Measurements from ENCODE around the gene MYCBP2.
"Not testable (repeated sequence)": the region's sequence is repeated elsewhere in the genome, so short reads cannot be mapped to it uniquely, and the experiment has no call there.

The MYCBP2 gene

DNA sequence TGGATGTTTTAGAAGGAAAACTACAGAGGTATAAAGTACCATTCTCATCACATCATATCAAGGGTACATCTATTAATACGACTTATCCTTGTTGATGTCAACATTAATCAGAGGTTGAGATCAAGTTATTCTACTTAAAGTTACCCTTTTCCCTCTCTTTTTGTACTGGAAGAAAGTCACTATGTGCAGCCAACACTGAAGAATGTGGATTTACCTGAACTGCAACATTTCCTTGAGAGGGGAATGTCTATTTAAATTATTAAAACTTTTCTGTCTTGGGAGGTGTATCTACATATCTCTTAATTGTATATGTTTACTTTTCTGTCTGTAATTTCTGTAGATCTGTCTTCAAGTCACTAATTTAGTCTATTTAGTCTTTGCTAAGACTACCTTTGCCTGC, 297.5 kb downstream of the MYCBP2 start:
- DNase-seq (ENCODE audit: low read depth, low spot score), result no peak

DNA sequence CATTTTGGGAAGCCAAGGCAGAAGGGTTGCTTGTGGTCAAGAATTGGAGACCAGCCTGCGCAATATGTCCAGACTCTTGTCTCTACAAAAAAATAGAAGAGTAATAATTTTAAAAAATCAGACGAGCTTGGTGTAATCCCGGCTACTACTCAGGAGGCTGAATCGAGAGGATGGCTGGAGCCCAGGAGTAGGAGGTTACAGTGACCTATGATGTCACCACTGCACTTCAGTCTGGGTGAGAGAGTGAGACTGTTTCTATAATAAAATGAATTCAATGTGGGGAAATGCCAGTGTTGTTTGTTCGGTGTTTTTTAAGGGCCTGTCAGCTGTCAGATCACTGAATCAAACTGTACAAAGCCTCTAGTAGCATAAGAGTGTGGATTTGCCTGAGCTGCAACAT, 298.7 kb downstream of the MYCBP2 start:
- DNase-seq (ENCODE audit: low read depth, low spot score), result no peak

DNA sequence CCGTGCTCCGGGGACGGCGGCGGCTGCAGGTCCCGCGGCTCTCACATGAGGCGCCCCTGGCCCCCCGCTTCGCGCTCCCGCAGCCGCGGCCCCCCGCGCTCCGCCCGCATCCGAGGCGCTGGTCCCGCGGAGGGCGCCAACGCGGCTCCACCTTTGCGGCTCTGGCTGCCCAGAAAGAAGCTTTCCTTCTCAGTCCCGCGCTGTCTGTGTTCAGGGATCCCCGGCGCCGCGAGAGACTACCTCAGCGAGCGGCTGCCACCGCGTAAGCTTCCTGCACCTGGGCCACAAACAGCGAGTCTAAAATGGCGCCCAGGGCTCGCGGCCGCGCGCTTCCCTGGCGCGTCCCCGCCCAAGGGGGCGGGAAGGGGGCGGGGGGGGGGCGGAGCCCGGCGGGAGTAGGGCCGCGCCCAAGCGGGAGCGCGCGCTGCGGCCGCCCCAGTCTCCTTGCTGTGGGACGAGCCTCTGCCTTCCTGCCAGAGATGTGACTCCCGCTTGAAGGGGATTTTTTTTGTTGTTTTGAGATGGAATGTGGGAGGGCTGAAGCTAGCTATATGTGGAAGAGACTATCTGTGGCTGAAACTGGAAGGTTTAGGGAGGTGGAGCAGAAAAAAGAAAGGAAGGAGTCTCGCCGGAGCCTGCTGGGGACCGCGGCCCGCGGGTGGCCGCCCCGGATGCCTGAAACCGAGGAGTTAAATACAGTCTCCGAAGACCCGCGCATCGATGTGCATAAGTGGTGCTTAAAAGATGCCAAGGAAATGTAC, 299.9 kb downstream of the MYCBP2 start, which contains the start of gene FBXL3:
TSS of gene FBXL3 (minus strand) at position 299 of the 761 bp plus-strand sequence. CDS start 5,299 bp downstream, outside the sequence.
- peak; percentile 61 for DNase-seq (ENCODE audit: low read depth, low spot score)

DNA sequence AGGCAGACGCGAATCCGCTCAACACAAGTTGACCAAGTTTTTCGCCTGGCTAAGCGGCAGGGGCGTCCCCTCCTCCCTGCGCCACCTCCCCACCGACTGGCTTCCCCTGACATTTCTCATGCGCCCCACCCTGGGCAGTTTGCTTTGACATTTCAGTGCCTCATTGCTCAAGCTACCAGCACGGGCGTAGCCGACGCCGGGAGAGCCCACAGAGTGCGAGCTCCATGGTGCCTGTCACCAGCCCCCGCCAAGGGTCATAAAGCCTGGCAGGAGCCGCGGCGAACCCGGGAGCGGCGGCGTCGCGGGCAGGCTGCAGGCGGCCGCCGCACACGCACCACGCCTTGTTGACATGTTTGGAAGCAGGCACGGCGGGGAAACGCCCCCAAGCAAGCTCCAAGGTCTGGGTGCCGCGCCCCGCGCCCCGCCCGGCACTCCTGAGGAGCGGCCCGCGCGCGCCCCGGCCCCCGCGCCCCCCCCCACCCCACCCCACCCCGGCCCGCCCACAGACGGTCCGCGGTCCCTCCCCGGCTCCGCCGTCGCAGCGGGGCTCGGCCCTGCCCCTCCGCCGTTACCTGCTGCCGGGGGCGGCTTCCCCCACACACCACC, 300.5 kb downstream of the MYCBP2 start:
- no peak for DNase-seq (ENCODE audit: low read depth, low spot score)

DNA sequence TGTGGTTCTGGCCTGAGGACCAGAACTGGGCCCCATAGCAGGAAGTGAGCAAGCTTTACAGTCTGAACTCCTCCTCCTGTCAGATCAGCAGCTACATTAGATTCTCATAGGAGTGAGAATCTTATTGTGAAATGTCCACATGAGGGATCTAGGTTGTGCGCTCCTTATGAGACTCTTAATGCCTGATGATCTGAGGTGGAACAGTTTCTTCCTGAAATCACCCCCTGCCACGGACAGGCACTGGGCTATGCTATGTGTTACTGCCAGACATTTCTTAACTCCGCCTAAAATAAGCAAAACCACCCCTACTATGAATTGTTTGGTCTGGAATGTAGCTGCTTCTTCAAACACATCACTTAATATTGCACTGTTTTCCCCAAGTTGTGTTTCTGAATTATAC, 304.6 kb downstream of the MYCBP2 start:
- DNase-seq (ENCODE audit: low read depth, low spot score), result no peak

DNA sequence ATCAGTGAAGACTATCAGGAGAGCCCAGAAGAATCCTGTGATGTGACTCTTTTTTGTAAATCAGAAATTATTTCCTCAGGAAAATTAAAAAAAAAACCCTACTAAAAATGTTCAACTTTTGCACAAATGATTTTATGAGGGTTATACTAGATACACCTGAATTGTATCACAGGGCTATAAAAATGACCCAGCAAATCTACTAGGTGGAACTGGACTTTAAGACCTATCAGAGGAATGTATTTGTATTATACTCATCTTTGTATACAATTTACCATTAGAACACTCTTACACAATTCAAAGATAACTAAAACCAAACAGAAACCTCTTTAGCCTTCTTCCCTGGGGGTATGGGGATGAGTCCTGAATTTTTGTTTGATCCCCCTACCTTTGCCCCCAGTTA, 307.1 kb downstream of the MYCBP2 start:
- DNase-seq (ENCODE audit: low read depth, low spot score), result no peak

DNA sequence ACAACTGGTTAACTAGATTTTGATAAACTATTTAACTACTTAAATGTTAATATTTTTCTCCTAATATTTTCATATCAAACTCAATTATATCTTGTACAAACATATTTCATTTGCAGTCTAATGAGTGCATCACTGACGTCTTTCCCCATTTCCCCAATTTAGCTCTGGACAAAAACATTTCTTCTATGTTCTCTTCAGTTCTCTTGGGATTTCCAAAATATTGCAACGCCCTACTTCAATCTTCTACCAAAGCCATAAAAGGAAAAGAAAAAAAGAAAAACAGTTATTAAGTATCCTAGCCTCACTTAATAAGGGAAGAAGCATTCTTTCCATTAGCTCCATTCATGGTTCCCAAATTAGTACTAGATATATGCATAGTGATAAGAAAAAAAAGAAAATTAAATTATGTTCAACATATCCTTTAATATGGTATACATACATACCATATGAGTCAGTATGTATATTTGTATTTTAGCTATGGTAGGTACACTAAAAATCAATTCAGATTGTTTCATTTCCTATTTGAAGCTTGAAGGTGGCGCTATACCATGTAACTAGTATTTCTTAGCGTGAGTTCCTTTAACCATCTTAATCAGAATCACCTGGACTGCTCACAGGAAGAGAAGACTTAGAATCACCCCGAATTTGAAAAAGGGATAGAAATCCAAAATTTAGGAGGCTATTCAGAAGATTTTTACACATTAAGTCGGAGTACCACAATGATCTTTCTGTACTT, 309.8 kb downstream of the MYCBP2 start:
- DNase-seq (ENCODE audit: low read depth, low spot score), result no peak

DNA sequence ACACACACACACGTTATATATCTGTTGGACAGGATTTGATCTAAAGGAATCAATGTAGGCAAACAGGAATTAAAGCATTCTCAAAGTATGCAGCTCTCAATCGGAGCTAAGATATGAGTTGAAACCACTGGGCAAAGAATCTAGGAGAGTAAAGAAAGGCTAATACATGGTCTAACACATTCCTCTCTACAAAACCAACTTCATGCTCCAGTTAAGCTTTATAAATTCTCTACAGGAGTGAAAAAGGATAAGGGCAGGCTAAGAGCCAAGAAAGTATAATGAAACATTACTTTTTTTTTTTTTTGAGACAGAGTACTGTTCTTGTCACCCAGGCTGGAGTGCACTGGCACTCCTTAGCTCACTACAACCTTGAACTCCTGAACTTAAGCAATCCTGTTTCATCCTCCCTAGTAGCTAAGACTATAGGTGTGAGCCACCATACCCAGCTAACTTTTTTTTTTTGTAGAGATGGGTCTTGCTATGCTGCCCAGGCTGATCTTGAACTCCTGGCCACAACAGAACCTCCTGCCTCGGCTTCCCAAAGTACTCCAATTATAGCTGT, 310.6 kb downstream of the MYCBP2 start:
- no peak for DNase-seq (ENCODE audit: low read depth, low spot score)

DNA sequence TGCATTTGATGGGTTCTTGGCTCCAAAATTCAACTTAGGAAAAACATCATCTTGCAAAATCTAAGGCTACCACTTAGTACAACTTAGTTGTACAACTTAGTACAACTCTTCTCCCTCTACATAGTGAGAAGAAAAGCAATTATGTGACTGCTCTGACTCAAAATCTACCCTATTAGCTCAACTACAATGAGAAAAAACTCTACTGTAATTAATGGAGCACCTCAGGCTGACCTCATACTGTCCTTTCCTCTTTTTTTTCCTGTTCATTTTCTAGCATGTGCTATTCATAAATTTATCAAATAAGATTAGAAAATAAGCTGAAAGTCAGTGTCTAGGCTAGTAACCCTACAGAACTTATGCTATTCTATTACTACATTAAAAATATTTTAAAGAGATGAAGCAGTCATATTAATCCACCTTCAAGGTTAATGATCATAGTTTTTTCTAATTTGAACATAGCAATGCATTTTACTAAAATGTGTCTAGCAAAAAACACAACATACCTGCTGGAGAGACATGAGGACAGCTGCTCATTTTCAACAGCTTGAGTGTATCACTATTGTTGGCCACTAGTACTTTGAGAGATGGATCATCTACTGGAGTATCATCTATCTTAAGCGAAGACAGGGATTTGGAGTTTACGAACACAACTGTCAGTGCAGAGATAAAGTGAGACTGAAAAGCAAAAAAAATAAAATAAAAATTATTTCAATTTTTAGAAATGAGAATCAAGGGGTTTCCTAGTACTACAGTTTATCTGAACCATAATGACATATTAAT, 311.8 kb downstream of the MYCBP2 start:
- no peak for DNase-seq (ENCODE audit: low read depth, low spot score)

DNA sequence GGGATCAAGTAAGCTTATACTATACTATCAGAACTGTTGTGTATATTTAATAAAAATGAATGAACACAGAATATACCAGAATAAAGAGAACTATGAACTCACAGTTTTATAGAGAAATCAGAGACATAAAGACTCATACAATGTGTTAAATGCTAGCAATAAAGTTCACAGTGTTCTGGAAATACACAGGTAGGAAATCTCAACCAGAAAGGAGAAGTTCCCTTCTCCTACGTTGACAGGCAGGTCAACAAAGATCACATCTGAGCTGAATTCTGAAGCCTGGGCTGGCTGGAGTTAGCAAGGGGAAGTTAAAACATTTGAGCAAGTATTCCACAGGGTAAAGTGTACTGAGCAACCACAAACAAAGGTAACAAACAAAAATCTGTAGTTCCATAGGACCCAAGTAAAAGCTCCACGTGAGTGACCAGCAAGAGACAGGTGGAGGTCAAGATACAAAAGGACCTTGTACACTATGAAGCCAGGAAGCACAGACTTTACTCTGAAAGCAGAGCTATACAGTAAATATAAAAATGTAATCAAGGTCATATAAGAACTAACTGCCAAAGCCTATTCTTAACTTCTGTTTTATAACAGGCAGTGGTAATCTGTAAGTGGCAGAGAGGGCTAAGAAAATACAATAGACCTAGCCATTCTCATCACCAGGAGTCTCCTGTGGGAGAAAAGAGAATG, 312.9 kb downstream of the MYCBP2 start:
- no peak for DNase-seq (ENCODE audit: low read depth, low spot score)

DNA sequence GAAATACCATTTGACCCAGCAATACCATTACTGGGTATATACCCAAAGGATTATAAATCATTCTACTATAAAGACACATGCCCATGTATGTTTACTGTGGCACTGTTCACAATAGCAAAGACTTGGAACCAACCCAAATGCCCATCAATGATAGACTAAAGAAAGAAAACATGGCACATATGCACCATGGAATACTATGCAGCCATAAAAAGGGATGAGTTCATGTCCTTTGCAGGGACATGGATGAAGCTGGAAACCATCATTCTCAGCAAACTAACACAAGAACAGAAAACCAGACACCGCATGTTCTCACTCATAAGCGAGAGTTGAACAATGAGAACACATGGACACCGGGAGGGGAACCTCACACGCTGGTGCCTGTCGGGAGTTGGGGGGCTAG, 317.2 kb downstream of the MYCBP2 start:
- not testable (repeated sequence) for DNase-seq (ENCODE audit: low read depth, low spot score)

DNA sequence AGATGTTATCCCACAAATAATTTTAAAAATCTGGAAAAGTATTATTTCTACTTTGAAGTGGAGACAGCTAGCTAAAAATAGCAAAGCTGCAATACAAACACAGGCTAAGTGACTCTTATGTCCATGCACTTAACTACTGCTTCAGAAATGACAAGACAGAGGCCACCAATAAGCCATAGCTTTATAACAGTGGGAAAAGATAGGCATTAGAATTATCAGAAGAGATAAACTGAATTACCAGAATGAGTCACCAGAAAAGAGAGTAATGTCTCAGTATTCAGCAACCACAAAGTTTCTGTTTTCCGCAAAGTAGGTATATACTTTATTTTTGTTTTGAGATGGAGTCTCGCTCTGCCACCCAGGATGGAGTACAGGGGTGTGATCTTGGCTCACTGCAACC, 317.9 kb downstream of the MYCBP2 start:
- DNase-seq (ENCODE audit: low read depth, low spot score), result no peak

DNA sequence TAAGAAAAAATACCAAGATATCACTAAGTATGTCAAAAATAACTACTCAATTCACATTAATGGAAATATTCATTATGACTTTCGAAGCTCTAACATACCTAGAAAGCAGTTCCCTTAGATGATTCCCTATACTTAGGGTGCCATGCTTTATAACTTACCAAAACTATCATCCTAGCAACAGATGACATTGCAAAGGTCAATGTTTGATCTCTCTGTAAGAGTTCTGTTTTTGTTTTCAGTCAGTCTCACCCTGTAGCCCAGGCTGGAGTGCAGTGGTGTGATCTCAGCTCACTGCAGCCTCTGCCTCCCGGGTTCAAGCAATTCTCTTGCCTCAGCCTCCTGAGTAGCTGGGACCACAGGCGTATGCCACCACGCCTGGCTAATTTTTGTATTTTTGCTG, 318.6 kb downstream of the MYCBP2 start:
- DNase-seq (ENCODE audit: low read depth, low spot score), result not testable (repeated sequence)

DNA sequence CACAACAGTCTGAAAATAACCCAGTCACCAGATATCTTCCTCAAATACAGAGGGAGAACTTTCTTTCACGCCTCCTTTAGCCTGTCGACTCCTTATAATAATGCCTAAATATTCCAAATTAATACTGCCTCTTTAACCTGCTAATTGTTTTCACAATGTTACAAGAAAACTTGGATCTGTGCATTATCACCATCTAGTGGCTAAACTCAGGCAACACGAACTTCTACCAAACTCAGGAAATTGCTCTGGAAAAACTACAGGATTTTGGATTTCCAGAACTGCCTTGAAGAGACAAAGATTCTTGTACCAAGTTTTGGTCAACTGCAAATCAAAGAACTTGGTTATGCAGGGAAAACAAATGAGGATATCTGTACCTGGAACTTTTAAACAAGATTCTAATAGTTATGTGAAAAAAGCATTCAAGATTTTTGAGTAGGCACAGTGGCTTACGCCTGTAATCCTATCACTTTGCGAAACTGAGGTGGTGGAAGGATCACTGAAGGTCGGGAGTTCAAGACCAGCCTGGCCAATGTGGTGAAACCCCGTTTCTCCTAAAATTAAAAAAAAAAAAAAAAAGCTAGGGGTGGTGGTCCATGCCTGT, 324.2 kb downstream of the MYCBP2 start:
- DNase-seq (ENCODE audit: low read depth, low spot score), result no peak

DNA sequence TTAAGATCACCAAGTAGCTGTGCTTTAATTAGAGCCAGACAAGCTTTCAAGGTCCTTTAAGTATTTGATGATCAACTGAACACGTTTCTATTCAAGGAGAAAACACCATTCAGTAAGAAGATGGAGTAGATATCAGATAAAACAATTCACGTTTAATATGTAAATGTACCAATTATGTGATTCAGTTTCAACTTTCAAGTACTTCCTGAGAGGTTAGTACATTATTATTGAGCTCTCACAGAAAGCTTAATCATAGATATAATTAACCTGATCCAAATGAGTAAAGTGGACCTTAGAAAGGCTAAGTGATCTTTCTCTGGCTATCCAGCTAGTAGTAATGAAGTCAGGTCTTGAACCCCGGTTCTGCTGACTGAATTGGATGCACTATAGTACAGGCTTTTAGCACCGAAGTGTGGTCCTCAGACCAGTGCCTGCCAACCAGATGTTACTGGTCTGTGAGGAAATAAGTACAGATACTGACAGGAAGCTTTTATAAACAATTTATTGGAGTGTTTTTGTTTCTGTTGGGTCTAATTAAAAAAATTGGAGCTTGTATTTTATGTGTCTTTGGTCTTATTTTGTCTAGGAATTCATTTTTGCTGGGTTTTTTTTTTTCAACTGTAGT, 324.8 kb downstream of the MYCBP2 start:
- no peak for DNase-seq (ENCODE audit: low read depth, low spot score)

DNA sequence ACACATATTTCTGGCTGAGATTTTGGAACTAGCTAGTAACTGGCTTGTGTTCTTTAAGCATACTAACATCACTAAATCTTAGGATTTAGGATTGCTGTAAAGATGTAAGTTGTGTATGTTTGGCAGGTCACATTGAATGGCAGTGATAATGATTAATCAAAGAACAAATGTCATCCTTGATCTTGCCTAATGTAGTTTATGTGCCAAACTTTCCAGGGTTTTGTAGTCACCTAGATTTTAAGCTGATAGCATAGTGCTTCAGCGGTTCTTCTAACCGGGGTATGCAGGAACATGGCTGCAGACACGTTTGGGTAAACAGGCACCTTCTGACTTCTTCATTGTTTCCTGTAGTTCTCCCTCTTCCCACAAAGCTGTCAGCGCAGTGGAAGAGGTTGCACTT, 325.4 kb downstream of the MYCBP2 start:
- DNase-seq (ENCODE audit: low read depth, low spot score), result no peak

DNA sequence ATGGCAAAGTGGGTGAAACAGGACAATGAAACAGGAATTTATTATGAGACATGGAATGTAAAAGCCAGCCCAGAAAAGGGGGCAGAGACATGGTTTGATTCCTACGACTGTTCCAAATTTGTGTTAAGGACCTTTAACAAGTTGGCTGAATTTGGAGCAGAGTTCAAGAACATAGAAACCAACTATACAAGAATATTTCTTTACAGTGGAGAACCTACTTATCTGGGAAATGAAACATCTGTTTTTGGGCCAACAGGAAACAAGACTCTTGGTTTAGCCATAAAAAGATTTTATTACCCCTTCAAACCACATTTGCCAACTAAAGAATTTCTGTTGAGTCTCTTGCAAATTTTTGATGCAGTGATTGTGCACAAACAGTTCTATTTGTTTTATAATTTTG, 326.4 kb downstream of the MYCBP2 start:
- DNase-seq (ENCODE audit: low read depth, low spot score), result no peak

All from iPS DF 19.7 (cell line).